OCI-LY1 (cell line): ENCODE measurements around the gene CD276.

Source experiments
- H2AFZ ChIP-seq: fragments of 200-600 bp; sonication (generic), shearing (Covaris generic); 2 replicates; pipeline ENCODE4 v1.6.0; 2014; ENCODE audit warnings: antibody characterized with exemption, mild to moderate bottlenecking, low read length
- H3F3A ChIP-seq: fragments of 200-600 bp; sonication (generic), shearing (Covaris generic); 2 replicates; pipeline ENCODE4 v1.6.0; 2014; ENCODE audit warnings: mild to moderate bottlenecking, antibody characterized with exemption, low read length, moderate library complexity; ENCODE audit not compliant: insufficient read depth
- H3K27ac ChIP-seq: fragments of 200-600 bp; sonication (generic); 2 replicates; pipeline ENCODE4 v1.5.1; 2014; ENCODE audit warnings: low read length, mixed run types, mild to moderate bottlenecking, low read depth; ENCODE audit not compliant: poor library complexity, severe bottlenecking
- H3K27me3 ChIP-seq: fragments of 200-600 bp; sonication (generic); 2 replicates; pipeline ENCODE4 v1.6.0; 2014; ENCODE audit warnings: antibody characterized with exemption, mild to moderate bottlenecking, low read length, moderate library complexity; ENCODE audit not compliant: insufficient read depth
- H3K36me3 ChIP-seq: fragments of 200-600 bp; sonication (generic); 2 replicates; pipeline ENCODE4 v1.6.1; 2014; ENCODE audit warnings: mild to moderate bottlenecking, antibody characterized with exemption, low read length, moderate library complexity, mixed read lengths; ENCODE audit not compliant: insufficient read depth
- H3K4me1 ChIP-seq: fragments of 200-600 bp; sonication (generic); 2 replicates; pipeline ENCODE4 v1.5.1; 2014; ENCODE audit warnings: mild to moderate bottlenecking, low read length, moderate library complexity; ENCODE audit not compliant: insufficient read depth, severe bottlenecking
- H3K4me2 ChIP-seq: fragments of 200-600 bp; sonication (generic), shearing (Covaris generic); 2 replicates; pipeline ENCODE4 v1.6.1; 2014; ENCODE audit warnings: low read length
- H3K4me3 ChIP-seq: fragments of 200-600 bp; sonication (generic); 2 replicates; pipeline ENCODE4 v1.5.1; 2014; ENCODE audit warnings: low read length, low read depth, mild to moderate bottlenecking, mixed read lengths; ENCODE audit not compliant: poor library complexity, severe bottlenecking
- H3K79me2 ChIP-seq: fragments of 200-600 bp; shearing (Covaris generic); 2 replicates; pipeline ENCODE4 v1.6.1; 2016; ENCODE audit warnings: mixed run types, low read length, mixed read lengths; ENCODE audit not compliant: insufficient read depth
- H3K9ac ChIP-seq: fragments of 200-600 bp; sonication (generic), shearing (Covaris generic); 2 replicates; pipeline ENCODE4 v1.6.1; 2014; ENCODE audit warnings: mild to moderate bottlenecking, low read length, mixed read lengths
- H3K9me2 ChIP-seq: fragments of 200-600 bp; sonication (generic), shearing (Covaris generic); 2 replicates; pipeline ENCODE4 v1.6.1; 2014; ENCODE audit warnings: low read depth, mild to moderate bottlenecking, low read length, mixed read lengths
- H3K9me3 ChIP-seq: fragments of 200-600 bp; shearing (Covaris generic); 2 replicates; pipeline ENCODE4 v1.6.1; 2014; ENCODE audit warnings: low read length, mixed read lengths
- H4K20me1 ChIP-seq: fragments of 200-600 bp; sonication (generic), shearing (Covaris generic); 2 replicates; pipeline ENCODE4 v1.6.0; 2016; ENCODE audit warnings: mild to moderate bottlenecking, low read length; ENCODE audit not compliant: insufficient read depth
- CTCF ChIP-seq: fragments of 200-600 bp; sonication (generic), shearing (Covaris generic); IDR thresholded peaks from 2 replicates; pipeline ENCODE4 v1.5.1; 2017; ENCODE audit warnings: mild to moderate bottlenecking, antibody characterized with exemption, low read length, moderate library complexity, mixed read lengths
- EZH2 ChIP-seq: fragments of 200-600 bp; sonication (generic), shearing (Covaris generic); IDR thresholded peaks from 2 replicates; pipeline ENCODE4 v1.8.0; 2017; ENCODE audit warnings: borderline replicate concordance, mixed run types, mild to moderate bottlenecking, antibody characterized with exemption, low read length, moderate library complexity, mixed read lengths

The CD276 gene

DNA sequence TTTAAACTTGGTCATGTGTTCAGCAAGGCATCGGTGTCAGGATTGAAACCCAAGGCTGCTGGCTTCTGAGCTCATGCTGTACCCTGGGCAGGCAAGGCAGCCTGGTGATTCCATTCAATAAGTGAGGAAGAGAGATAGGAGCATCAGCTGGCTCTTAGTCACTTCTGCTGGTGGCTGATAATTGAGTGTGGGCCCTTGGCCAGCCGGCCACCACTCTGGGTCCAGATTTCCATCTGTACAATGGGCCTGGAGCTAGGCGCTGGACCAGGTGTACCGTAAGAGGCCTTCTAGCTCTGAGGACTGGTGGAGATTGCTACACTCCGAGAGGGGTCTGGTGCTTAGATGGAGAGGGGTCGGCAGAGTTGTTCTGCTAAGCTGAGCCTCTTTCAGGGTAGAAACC is 4.3 kb downstream of the CD276 start:
- H2AFZ ChIP-seq, result no peak overlapping the region
- no peak overlapping the region for H3K9ac ChIP-seq
- no peak for TF ChIP-seq EZH2
- TF ChIP-seq CTCF, result no peak
- H3K4me3 ChIP-seq, result no peak overlapping the region
- H3K9me3 ChIP-seq, result no peaks in the 10 kb centered on the region
- peaks cover 11% of the 10 kb centered on the region; the same call in 1 of the 2 replicates for H3K27me3 ChIP-seq
- no peak overlapping the region for H3K4me2 ChIP-seq
- no peaks in the 10 kb centered on the region for H3K4me1 ChIP-seq
- no peaks in the 10 kb centered on the region for H3K36me3 ChIP-seq
- no peaks in the 10 kb centered on the region for H3F3A ChIP-seq
- H3K9me2 ChIP-seq, result no peaks in the 10 kb centered on the region
- H4K20me1 ChIP-seq, result no peaks in the 10 kb centered on the region
- no peak overlapping the region for H3K27ac ChIP-seq
- H3K79me2 ChIP-seq, result no peaks in the 10 kb centered on the region

DNA sequence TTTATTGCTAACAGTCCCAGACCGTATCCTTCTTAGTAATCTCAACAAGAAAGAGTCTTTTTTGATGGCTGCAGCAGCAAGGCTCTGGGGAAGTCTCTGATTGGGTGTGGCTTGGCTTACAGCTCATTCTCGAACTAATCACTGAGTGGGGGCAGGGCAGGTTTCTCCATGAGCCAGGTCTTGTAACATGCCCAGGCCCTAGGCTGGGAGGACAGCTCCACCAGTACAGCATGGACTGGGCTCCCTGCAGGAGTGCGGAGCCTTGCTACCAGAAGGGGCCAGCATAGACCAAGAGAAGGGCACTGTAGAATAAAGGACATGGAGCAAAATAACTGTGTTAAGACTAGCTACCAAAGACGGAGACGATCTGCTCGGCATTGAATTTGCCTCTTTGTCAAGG is 7.2 kb downstream of the CD276 start:
- Histone ChIP-seq H3F3A (no peaks in the 10 kb centered on the region), H2AFZ (no peak overlapping the region), H3K9ac (no peak overlapping the region), H3K4me2 (no peak overlapping the region), H3K4me1 (no peaks in the 10 kb centered on the region), H3K9me2 (no peaks in the 10 kb centered on the region), H4K20me1 (no peaks in the 10 kb centered on the region), H3K79me2 (no peaks in the 10 kb centered on the region), H3K9me3 (no peaks in the 10 kb centered on the region), H3K36me3 (no peaks in the 10 kb centered on the region), H3K27ac (no peak overlapping the region), H3K27me3 (peaks cover 11% of the 10 kb centered on the region; the same call in 1 of the 2 replicates), H3K4me3 (no peak overlapping the region)
- TF ChIP-seq CTCF (no peak), EZH2 (no peak)

DNA sequence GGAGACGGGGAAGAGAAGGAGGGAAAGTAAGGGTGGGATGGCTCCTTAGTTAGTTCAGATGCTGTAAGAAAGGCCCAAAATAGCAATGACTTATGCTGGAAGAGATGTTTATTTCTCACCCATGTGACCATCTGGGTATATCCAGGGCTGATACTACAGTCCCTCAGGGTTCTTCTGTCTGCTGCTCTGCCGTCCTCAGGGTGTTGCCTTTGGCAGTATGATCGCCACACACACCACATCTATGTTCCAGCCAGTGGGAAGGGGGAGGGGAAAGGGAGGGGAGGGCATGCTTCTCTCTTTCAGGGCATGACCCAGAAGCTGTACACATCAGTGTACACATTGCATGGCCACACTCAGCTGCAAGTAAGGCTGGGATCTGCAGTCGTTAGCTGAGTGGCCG is 10.2 kb downstream of the CD276 start:
- Histone ChIP-seq H3K4me2 (no peak overlapping the region), H3K4me3 (no peak overlapping the region), H4K20me1 (no peaks in the 10 kb centered on the region), H3K27ac (no peak overlapping the region), H3K27me3 (peaks cover 5% of the 10 kb centered on the region; the same call in 1 of the 2 replicates), H3F3A (no peaks in the 10 kb centered on the region), H3K79me2 (no peaks in the 10 kb centered on the region), H2AFZ (no peak overlapping the region), H3K9ac (no peak overlapping the region), H3K9me3 (no peaks in the 10 kb centered on the region), H3K36me3 (no peaks in the 10 kb centered on the region), H3K9me2 (no peaks in the 10 kb centered on the region), H3K4me1 (peaks cover 5% of the 10 kb centered on the region)
- no peak for TF ChIP-seq EZH2
- no peak for TF ChIP-seq CTCF
